Stomach (tissue), 19 donors: ENCODE data around the gene ING3. TPM values are rescaled to one million over a fixed set of nuclear protein-coding genes. Genes with fewer than 3 reads are reported as not detected.

Source experiments
- DNase-seq, 2 donors: peaks; one replicate each; pipeline versions ENCODE4 v3.0.0 to v3.0.0-alpha.2; 2013 to 2019
- H3K27ac ChIP-seq, 5 donors: fragments of 200-600 bp in 4 of 5; sonication (generic) in 4 of 5; one replicate each; pipeline ENCODE4 v1.5.1; 2013 to 2019; ENCODE audit warnings: mild to moderate bottlenecking in 1 of 5, moderate library complexity in 1 of 5
- H3K27me3 ChIP-seq, 3 donors: fragments of 200-600 bp; sonication (generic); one replicate each; pipeline ENCODE4 v1.5.1; 2017 to 2019; ENCODE audit warnings: mixed run types in 1 of 3
- H3K36me3 ChIP-seq, 4 donors: fragments of 200-600 bp; sonication (generic); 1 replicate in 3 of 4; 2 replicates in 1 of 4; pipeline ENCODE4 v1.5.1; 2016 to 2019
- H3K4me1 ChIP-seq, 4 donors: fragments of 200-600 bp; sonication (generic); one replicate each; pipeline ENCODE4 v1.5.1; 2016 to 2019
- H3K4me3 ChIP-seq, 4 donors: fragments of 200-600 bp; sonication (generic) in 3 of 4; one replicate each; pipeline ENCODE4 v1.5.1; 2016 to 2019; ENCODE audit warnings: mild to moderate bottlenecking in 1 of 4
- H3K9me3 ChIP-seq, 4 donors: fragments of 200-600 bp; sonication (generic); one replicate each; pipeline ENCODE4 v1.5.1; 2016 to 2019
- EP300 ChIP-seq: sonication (generic); formaldehyde crosslinking; IDR thresholded peaks from one replicate; pipeline ENCODE4 v1.6.1; 2017; ENCODE audit warnings: antibody characterized with exemption
- POLR2A ChIP-seq, 4 donors: fragments of 450-650 bp; IDR thresholded peaks; one replicate each; pipeline ENCODE4 v1.6.1; 2016; ENCODE audit warnings: antibody characterized with exemption in 4 of 4, control low read depth in 2 of 4, mild to moderate bottlenecking in 1 of 4, moderate library complexity in 1 of 4
- POLR2AphosphoS5 ChIP-seq, 3 donors: sonication (generic); formaldehyde crosslinking; IDR thresholded peaks; one replicate each; pipeline ENCODE4 v1.6.1; 2016; ENCODE audit warnings: antibody characterized with exemption in 3 of 3
- WGBS, 5 donors: extraction: QIAGEN DNeasy Blood & Tissue Kit in 3 of 5; methylation state at CpG; one replicate each; pipeline versions ENCODE4 v1.1.5 to v1.1.7; 2013 to 2018; 5-methylcytosine and 5-hydroxymethylcytosine counted together
- intact Hi-C: fragments of 100-400 bp; cut with DNase I; formaldehyde crosslinking; loops from one replicate; pipeline ENCODE4 v1.15.1; 2023; ENCODE audit warnings: low total_unique reads
- long read RNA-seq, 10 donors: transcript quantifications; one replicate each; lab custom pipeline, GENCODE V29; 2026
- polyA plus RNA-seq, 3 donors: library from polyadenylated mRNA; stranded (reverse); fragments of 200-250 nt; gene quantifications; one replicate each; pipeline ENCODE4 v1.2.3, GENCODE V29; 2013
- total RNA-seq, 5 donors: library from RNA; depleted of rRNA; stranded (reverse); fragments of >200 nt; gene quantifications; one replicate each; pipeline versions ENCODE4 v1.1.0 to v1.2.3, GENCODE V29; 2014 to 2016
- TF ChIP-seq, protein P1 (sequence below), 7 experiments: fragments of 450-650 bp in 4 of 7; fragments of 200-600 bp in 3 of 7; sonication (generic) in 3 of 7; IDR thresholded peaks; one replicate each; pipeline ENCODE4 v1.5.1; 2016 to 2019; ENCODE audit warnings: antibody characterized with exemption in 7 of 7, control low read depth in 2 of 7, mild to moderate bottlenecking in 1 of 7
- donor health status: healthy with polysubstance abuse.
- donor health status: Bipolar disorder and iron deficiency.
- donor health status: healthy.

The ING3 gene, protein sequence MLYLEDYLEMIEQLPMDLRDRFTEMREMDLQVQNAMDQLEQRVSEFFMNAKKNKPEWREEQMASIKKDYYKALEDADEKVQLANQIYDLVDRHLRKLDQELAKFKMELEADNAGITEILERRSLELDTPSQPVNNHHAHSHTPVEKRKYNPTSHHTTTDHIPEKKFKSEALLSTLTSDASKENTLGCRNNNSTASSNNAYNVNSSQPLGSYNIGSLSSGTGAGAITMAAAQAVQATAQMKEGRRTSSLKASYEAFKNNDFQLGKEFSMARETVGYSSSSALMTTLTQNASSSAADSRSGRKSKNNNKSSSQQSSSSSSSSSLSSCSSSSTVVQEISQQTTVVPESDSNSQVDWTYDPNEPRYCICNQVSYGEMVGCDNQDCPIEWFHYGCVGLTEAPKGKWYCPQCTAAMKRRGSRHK
- total RNA-seq (10 to 100 TPM in 4 of 5 donors, 1 to 10 TPM in 1; 8.4 to 37.1 (median 26.3) TPM), polyA plus RNA-seq (10 to 100 TPM in 2 of 3 donors, 1 to 10 TPM in 1; 6.3 to 17.1 (median 10.0) TPM)
- long read RNA-seq, donor 1, transcript ING3-202 (5 exons, 1,222 nt), result major isoform, 8 of 10 reads
- long read RNA-seq, donor 1, partial matches to known transcripts, result 0 of 10 reads
- long read RNA-seq, donor 1, other reads (novel, unspliced or antisense), result 0 of 10 reads
- long read RNA-seq, donor 2, transcript ING3-202 (5 exons, 1,222 nt), result major isoform, 11 of 22 reads
- long read RNA-seq, donor 2, transcript ING3-201 (12 exons, 3,777 nt), result minor isoform, 10 of 22 reads
- long read RNA-seq, donor 2, partial matches to known transcripts, result 0 of 22 reads
- long read RNA-seq, donor 2, other reads (novel, unspliced or antisense), result 0 of 22 reads
- long read RNA-seq, donor 3, partial matches to known transcripts, result 0 of 4 reads
- long read RNA-seq, donor 3, other reads (novel, unspliced or antisense), result 0 of 4 reads
- long read RNA-seq, donor 4, partial matches to known transcripts, result 0 of 2 reads
- long read RNA-seq, donor 4, other reads (novel, unspliced or antisense), result 0 of 2 reads
- long read RNA-seq, donor 5, transcript ING3-202 (5 exons, 1,222 nt), result major isoform, 5 of 10 reads
- long read RNA-seq, donor 5, partial matches to known transcripts, result 0 of 10 reads
- long read RNA-seq, donor 5, other reads (novel, unspliced or antisense), result 0 of 10 reads
- long read RNA-seq, donor 6, transcript ING3-203 (11 exons, 1,718 nt), result minor isoform, 9 of 64 reads
- long read RNA-seq, donor 6, transcript ING3-201 (12 exons, 3,777 nt), result minor isoform, 13 of 64 reads
- long read RNA-seq, donor 6, transcript ING3-205 (4 exons, 1,723 nt), result minor isoform, 7 of 64 reads
- long read RNA-seq, donor 6, transcript ING3-202 (5 exons, 1,222 nt), result major isoform, 26 of 64 reads
- long read RNA-seq, donor 6, partial matches to known transcripts, result 7 of 64 reads
- long read RNA-seq, donor 6, other reads (novel, unspliced or antisense), result 0 of 64 reads
- long read RNA-seq, donor 7, transcript ING3-201 (12 exons, 3,777 nt), result major isoform, 8 of 20 reads
- long read RNA-seq, donor 7, transcript ING3-202 (5 exons, 1,222 nt), result minor isoform, 7 of 20 reads
- long read RNA-seq, donor 7, partial matches to known transcripts, result 0 of 20 reads
- long read RNA-seq, donor 7, other reads (novel, unspliced or antisense), result 0 of 20 reads
- long read RNA-seq, donor 8, partial matches to known transcripts, result 0 of 10 reads
- long read RNA-seq, donor 8, other reads (novel, unspliced or antisense), result 0 of 10 reads
- long read RNA-seq, donor 9, transcript ING3-202 (5 exons, 1,222 nt), result major isoform, 7 of 7 reads
- long read RNA-seq, donor 9, partial matches to known transcripts, result 0 of 7 reads
- long read RNA-seq, donor 9, other reads (novel, unspliced or antisense), result 0 of 7 reads
- long read RNA-seq, donor 10, transcript ING3-202 (5 exons, 1,222 nt), result major isoform, 6 of 6 reads
- long read RNA-seq, donor 10, partial matches to known transcripts, result 0 of 6 reads
- long read RNA-seq, donor 10, other reads (novel, unspliced or antisense), result 0 of 6 reads

DNA sequence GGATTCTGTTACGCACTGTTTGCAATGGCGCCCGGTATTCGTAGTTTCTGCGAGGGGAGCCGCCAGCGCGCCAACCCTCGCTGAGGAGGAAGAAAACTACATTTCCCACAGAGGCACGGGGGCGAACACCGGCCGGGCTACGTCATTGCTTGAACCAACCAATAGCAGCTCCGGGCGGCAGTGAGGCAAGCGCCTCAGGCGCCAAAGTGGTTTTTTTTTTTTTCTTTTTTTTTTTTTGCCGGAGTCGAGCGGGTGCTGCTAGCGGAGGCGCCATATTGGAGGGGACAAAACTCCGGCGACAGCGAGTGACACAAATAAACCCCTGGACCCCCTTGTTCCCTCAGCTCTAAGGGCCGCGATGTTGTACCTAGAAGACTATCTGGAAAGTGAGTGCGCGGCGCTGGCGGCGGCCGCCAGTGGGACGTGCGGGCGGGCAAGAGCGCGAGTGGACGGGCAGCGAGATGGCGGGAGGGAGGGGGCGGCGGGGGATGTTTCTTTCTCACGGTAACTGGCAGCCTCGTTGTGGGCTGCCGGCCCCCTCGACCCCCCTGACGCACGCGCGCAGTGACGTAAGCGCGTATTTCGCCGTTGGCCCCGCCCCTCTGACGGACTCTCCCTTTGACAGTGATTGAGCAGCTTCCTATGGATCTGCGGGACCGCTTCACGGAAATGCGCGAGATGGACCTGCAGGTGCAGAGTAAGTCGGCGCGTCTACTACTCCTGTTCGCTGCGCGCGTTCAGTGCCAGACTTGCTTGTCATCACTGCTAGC lies at the start of gene ING3:
ING3 (plus strand) TSS at position 239 of the 770 bp plus-strand sequence; CDS start at position 359, 120 bp downstream.
- 0 to 1% (median 0%) methylated on average over 44 to 71 of the region's 71 CpGs for WGBS, 5 donors
- Histone ChIP-seq H3K27ac (peak within 1 kb of the TSS; percentile 97 to 99 (median 98)), H3K27me3 (no peaks in the 10 kb centered on the region), H3K9me3 (no peaks in the 10 kb centered on the region), H3K36me3 (peaks cover 6 to 28% (median 23%) of the 10 kb centered on the region in 4 donors), H3K4me1 (peaks cover 15 to 43% (median 23%) of the 10 kb centered on the region in 4 donors), H3K4me3 (peak within 1 kb of the TSS; percentile 61 to 68 (median 66))
- DNase-seq, result peak; percentile 97 to 99
- intact Hi-C loops, result no loop called here
- TF ChIP-seq, protein P1, sequence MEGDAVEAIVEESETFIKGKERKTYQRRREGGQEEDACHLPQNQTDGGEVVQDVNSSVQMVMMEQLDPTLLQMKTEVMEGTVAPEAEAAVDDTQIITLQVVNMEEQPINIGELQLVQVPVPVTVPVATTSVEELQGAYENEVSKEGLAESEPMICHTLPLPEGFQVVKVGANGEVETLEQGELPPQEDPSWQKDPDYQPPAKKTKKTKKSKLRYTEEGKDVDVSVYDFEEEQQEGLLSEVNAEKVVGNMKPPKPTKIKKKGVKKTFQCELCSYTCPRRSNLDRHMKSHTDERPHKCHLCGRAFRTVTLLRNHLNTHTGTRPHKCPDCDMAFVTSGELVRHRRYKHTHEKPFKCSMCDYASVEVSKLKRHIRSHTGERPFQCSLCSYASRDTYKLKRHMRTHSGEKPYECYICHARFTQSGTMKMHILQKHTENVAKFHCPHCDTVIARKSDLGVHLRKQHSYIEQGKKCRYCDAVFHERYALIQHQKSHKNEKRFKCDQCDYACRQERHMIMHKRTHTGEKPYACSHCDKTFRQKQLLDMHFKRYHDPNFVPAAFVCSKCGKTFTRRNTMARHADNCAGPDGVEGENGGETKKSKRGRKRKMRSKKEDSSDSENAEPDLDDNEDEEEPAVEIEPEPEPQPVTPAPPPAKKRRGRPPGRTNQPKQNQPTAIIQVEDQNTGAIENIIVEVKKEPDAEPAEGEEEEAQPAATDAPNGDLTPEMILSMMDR (IDR thresholded peaks at IDR 0.05), result no peak
- peak; percentile 66 to 77 (median 69) for TF ChIP-seq POLR2AphosphoS5 (IDR thresholded peaks at IDR 0.05)
- no peak for TF ChIP-seq POLR2A (IDR thresholded peaks at IDR 0.05)

DNA sequence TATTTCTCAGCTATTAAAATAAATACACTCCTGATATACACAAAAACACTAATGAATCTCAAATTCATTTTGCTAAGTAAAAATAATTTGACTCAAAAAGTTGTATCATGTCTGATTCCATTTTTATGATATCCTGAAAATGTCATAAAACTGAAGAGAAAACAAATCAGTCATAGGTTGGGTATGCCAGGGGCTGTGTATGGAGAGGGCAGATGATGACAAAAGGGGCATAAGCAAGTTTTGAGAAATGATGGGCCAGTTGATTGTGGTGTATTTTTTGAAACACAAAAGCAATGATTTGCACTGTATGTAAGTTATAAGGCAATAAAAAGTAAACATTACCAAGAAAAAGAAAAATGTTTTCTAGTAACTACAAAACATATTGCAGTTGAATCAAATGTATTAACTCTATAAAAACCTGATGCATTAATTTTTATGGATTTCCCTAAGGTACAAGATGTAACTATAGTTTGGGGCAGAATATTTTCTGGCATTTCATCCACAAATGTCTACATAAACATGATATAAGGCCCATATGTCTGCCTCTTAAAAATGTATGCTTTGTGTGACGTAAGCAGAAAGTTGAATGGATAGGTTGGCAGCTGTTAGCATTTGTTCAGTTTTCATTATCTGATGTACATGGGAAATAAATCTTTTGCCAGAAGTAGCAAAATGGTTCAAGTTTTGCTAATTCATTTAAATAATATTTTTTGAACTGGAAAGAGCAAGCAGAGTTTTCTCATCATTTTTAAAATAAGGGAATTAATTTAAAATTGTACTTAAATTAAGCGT lies 35.1 kb upstream of the ING3 start:
- Histone ChIP-seq H3K9me3 (peaks cover 0 to 8% (median 2%) of the 10 kb centered on the region in 4 donors), H3K27me3 (no peaks in the 10 kb centered on the region)
- DNase-seq, result no peak

More for the DNA sequence above, 35.1 kb upstream of the ING3 start:
- Histone ChIP-seq H3K27ac (no peak overlapping the region), H3K4me1 (no peaks in the 10 kb centered on the region), H3K36me3 (no peaks in the 10 kb centered on the region), H3K4me3 (no peak overlapping the region)
- WGBS, 5 donors, result 83 to 93% (median 90%) methylated on average over 2 of the region's 2 CpGs
- TF ChIP-seq, protein P1 (IDR thresholded peaks at IDR 0.05), result no peak
- TF ChIP-seq POLR2A (IDR thresholded peaks at IDR 0.05) (no peak), EP300 (no peak), POLR2AphosphoS5 (IDR thresholded peaks at IDR 0.05) (no peak)
- intact Hi-C loops, result no loop called here
